Epidermal melanocyte (primary cell): ENCODE data around the gene FER.
"Not testable (repeated sequence)": the region's sequence is repeated elsewhere in the genome, so short reads cannot be mapped to it uniquely, and the experiment has no call there.

Experiments used
- DNase-seq: peaks from one replicate; pipeline ENCODE4 v3.0.0; 2011; ENCODE audit warnings: low spot score; ENCODE audit not compliant: insufficient read length

Gene FER

DNA sequence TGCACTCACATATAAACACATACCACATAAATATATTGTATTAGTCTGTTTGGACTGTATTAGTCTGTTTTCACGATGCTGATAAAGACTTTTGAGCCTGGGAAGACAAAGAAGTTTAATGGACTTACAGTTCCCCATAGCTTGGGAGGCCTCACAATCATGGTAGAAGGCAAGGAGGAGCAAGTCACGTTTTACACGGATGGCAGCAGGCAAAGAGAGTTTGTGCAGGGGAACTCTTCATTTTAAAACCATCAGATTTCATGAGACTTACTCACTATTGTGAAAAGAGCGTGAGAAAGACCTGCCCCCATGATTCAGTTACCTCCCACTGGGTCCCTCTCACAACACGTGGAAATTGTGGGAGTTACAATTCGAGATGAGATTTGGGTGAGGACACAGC lies 133.4 kb downstream of the FER start:
- no peak for DNase-seq

GRCh38 chr5:108884736-108885135 lies 137.0 kb downstream of the FER start:
- DNase-seq = no peak

DNA sequence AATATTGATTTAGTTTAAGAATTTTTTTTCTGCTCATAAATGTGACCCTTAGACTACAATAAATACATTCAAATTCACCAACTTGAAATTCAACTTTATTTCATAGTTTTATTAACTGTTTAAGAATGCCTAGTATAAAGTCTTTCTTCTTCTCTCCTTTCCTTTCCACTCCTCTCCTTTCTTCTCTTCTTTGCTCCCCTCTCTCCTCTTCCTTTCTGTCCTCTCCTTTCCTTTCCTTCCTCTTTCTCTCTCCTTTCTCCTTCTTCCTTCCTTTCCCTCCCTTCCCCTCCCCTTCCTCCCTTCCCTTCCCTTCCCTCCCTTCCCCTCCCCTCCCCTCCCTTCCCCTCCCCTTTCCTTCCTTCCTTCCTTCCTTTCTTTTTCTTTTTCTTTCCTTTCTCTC lies 150.6 kb downstream of the FER start:
- DNase-seq = no peak

GRCh38 chr5:108898707-108899106 lies 151.0 kb downstream of the FER start:
- DNase-seq = no peak

DNA sequence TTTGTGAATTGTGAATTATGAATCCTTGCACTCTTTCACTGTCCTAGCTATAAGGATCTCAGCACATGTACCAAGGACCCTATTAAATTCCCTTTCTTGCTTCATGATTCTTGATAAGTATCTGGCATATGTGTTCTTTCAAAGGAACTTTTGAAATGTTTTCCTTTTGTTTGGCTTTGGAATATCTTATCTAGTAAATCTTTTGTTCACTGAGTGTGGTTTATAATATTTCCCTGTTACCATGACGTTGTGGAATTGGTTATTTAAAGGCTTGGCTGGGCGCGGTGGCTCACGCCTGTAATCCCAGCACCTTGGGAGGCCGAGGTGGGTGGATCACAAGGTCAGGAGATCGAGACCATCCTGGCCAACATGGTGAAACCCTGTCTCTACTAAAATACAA lies 151.5 kb downstream of the FER start:
- not testable (repeated sequence) for DNase-seq

DNA sequence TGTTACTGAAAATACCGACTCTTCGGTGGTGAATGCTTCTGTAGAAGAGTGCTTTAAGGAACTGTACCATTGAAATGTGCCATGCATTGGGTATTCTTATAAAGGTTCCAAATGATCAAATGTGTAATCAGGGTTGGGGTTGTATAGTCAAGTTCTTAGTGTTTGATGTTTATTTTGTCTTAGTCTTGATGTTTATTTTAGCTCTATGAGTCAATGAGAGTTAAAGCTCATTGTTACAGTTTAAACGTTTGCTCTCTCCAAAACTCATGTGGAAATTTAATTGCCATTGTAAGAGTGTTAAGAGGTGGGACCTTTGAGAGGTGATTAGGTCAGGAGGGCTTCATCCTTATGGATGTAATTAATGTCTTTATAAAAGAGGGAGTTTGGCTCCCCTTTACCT lies 153.0 kb downstream of the FER start:
- DNase-seq = no peak

DNA sequence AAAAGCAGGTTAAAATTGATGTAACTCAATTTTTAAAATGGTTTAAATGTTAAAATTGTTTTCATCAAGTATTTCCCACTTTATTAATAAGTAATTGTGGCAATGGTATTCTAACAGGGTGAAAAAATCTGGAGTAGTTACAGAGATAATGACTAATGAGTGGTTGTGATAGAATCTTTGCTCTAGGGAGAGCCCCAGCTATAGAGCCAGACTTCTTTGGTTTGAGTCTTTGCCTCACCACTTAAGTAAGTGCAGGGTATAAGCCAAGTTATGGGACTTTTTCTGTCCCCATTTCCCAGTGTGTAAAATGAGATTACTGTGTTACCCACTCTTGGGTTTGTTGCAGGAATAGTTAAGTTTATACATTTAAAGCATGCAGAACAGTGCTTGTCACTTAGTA lies 158.1 kb downstream of the FER start:
- no peak for DNase-seq

DNA sequence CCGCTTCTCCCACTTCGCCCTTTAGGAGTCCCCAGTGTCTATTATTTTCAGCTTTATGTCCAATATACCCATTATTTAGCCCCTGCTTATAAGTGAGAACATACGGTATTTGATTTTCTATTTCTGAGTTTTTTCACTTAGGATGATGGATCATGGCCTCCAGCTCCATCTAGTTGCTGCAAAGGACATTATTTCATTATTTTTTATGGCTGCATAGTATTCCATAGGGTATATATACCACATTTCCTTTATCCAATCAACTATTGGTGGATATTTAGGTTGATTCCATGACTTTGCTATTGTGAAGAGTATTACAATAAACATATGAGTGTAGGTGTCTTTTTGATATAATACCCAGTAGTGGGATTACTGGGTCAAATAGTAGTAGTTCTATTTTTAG lies 162.9 kb downstream of the FER start:
- DNase-seq = no peak

DNA sequence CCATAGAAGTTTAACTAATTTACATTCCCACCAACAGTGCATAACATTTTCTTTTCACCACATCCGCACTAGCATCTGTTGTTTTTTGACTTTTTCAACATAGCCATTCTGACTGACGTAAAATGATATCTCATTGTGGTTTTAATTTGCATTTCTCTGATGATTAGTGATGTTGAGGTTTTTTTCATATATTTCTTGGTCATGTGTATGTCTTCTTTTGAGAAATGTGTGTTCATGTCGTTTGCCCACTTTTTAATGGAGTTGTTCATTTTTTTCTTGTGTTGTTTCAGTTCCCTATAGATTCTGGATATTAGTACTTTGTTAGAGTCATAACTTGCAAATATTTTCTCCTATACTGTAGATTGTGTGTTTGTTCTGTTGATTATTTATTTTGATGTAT lies 163.4 kb downstream of the FER start:
- DNase-seq = no peak

GRCh38 chr5:108917596-108917995 lies 169.9 kb downstream of the FER start:
- DNase-seq = no peak

DNA sequence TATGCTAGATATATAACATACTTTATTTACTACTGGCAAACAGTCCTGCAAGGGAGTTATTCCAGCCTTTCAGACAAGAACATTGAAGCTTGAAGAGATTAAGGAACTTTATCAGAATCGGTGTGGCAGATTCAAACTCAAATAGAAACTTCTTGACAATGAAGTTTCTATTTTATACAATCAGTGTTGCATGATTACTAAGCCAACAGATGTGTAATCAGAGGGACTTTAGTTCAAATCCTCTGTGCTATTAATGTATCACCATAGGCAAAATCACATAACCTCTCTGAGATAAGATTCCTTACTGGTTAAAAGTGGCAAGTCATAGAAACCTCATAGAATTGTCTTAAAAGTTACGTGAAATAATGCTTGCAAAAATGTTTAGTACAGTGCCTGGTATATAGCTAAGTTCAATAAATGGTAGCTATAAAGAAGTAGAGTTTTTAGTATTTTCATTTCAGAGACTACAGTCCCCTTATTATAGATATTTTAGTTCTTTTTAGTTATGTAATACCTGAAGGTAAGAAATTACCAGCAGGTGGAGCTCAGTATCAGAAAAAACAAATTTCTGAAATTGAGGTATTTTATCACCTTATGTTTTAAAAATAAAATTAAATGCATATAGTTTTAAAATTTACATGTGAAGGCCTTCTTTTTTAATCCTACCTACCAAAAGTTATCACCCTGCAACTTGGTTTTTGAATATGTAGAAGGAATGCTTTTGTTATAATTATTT lies 172.1 kb downstream of the FER start:
- DNase-seq = no peak

GRCh38 chr5:108924457-108924961 lies 176.8 kb downstream of the FER start:
- no peak for DNase-seq

GRCh38 chr5:108925073-108925472 lies 177.4 kb downstream of the FER start:
- DNase-seq = no peak

GRCh38 chr5:108930107-108930506 lies 182.4 kb downstream of the FER start:
- DNase-seq = no peak

DNA sequence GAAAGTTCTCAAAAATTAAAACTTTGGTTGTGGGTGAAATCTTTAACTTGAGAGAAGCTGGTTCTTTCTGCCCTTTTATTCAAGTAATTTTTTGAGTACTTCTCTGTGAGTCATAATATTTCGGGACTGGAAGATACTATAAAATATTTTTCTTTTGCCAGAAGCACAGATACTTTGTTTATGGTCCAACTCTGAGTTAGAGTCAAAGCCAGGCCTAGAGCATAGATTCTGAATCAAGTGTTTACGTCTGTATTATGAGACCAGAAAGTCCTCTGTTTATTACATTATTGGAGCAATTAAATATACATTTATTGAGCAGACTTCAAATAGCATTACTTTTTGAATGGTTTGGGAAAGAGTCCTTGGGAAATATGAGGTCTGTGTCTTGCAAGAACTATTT lies 187.9 kb downstream of the FER start:
- no peak for DNase-seq

DNA sequence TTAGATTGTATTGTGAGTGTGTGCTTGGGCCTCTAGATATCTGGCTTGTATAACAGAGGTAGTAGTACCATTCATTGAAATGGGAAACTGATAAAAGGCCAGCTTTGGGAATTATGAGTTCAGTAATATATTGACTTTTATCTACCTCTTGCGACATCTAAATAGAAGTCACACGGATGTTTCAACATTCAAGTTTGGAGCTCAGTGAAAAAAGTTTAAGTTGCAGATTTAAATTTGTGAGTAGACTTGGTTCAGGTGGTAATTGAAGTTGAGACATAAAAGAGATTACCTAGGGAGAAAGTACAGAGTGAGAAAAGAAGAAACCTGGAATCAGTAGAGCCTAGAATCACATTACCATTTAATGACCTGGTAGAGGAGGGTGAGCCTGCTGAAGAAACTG lies 189.5 kb downstream of the FER start:
- DNase-seq = no peak

- DNase-seq = no peak
Measured at GRCh38 chr5:108940506-108940905, 192.8 kb downstream of the FER start.

- DNase-seq = no peak
Measured at GRCh38 chr5:108941746-108942145, 194.0 kb downstream of the FER start.

DNA sequence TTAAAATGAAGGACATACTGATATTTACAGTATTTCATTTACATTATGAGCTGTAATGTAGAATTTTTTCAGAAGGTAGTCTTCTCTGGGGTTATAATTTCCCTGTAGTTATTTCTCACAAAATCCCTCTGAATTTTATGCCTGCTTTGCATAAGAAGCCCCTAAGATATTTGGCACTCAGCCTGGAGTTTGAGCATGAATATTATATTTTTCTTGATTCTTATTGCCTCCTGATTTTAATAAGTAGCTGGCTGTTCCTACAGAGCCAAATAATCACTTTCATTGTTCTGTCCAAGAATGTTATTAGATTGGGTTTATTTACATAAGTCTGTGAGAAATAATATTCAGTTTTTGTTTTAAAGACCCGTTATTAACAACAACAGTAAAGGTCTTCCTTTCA lies 195.0 kb downstream of the FER start:
- DNase-seq = no peak

- DNase-seq = no peak
Measured at GRCh38 chr5:108945094-108945493, 197.4 kb downstream of the FER start.

DNA sequence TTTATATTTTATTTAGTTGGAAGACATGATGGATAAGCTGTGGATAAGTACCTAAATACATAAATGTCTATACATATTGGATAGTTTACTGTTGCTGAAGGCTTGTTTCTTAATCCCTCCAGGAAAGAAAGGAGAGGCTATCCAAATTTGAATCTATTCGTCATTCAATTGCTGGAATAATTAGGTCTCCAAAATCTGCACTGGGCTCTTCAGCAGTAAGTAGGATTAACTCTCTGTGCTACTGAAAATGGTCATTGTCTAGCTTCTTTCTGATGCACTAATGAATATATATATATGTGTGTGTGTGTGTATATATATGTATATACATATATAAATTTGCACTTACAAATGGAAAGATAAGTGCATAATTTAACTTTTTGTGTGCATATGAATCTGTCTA lies 198.3 kb downstream of the FER start:
- no peak for DNase-seq

DNA sequence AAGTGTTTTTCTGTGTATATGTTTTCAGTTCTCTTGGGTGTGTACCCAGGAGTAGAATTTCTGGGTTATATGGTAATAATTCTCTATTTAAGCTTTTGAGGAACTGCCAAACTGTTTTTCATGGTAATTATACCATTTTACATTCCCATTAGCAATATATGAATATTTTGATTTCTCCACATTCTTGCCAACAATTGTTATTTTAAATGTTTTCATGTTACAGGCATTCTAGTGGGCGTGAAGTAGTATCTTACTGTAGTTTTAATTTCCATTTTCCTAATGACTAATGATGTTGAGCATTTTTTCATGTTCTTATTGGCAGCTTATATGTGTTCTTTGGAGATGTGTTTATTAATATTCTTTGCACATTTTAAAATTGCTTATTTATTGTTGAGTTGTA lies 199.5 kb downstream of the FER start:
- DNase-seq = no peak

DNA sequence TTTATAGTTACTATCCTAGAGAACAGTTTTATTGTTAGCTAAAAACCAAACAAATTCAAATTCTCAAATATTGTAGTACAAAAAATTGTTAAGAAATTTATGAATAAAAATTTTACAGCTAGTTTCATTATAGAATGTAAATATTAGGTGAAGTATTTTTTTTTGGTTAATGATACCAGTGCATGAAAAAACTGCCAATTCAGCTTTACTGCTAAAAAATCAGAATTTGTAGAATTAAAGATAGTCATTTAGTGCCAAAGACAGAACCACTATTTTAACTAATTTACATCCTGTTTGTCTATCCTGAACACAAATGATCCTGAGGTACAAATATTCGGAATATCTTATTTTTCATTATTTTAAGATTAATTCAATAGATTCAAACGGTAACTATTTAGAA lies 202.6 kb downstream of the FER start:
- DNase-seq = no peak

DNA sequence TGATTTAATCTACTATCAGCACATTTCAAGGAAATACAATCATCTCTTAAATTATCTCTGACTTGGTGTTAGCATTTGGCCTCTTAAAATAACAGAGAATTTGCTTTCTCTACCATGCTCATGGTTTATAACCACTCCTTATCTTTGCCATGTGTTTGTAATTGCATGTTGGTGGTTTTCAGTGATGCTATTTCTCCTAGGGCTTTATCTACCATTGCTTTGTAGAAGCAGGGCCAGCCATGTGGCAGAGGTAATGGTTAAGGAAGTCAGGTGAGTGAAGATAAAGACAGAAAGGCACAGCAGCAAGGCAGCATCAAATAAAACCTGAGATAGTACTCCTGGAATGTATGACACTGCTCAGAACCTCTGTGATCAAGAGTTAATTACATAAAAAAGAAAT lies 206.2 kb downstream of the FER start:
- no peak for DNase-seq
